Measurements from ENCODE around the gene DISP3.

DISP3 gene

GRCh38 chr1:11475748-11476147, 3.2 kb upstream of the DISP3 start:
- Histone ChIP-seq H3K9me3 (ENCODE audit: low read length) (no peaks in the 10 kb centered on the region), H3K4me3 (ENCODE audit: low read depth, low read length, poor library complexity, severe bottlenecking) (no peak overlapping the region), H3F3A (ENCODE audit: insufficient read depth, low read length) (no peaks in the 10 kb centered on the region), H4K20me1 (ENCODE audit: insufficient read depth, low read length) (no peaks in the 10 kb centered on the region), H3K27me3 (ENCODE audit: insufficient read depth, low read length) (no peaks in the 10 kb centered on the region), H3K27ac (ENCODE audit: low read depth, low read length, poor library complexity, severe bottlenecking) (no peak overlapping the region), H3K9me2 (ENCODE audit: low read depth, low read length) (no peaks in the 10 kb centered on the region), H3K4me1 (ENCODE audit: insufficient read depth, low read length, severe bottlenecking) (no peaks in the 10 kb centered on the region), H3K9ac (ENCODE audit: low read length) (no peak overlapping the region), H3K79me2 (ENCODE audit: insufficient read depth, low read length) (no peaks in the 10 kb centered on the region), H3K36me3 (ENCODE audit: insufficient read depth, low read length) (no peaks in the 10 kb centered on the region), H2AFZ (ENCODE audit: low read length) (no peak overlapping the region), H3K4me2 (ENCODE audit: low read length) (no peak overlapping the region)
- TF ChIP-seq, protein P1, sequence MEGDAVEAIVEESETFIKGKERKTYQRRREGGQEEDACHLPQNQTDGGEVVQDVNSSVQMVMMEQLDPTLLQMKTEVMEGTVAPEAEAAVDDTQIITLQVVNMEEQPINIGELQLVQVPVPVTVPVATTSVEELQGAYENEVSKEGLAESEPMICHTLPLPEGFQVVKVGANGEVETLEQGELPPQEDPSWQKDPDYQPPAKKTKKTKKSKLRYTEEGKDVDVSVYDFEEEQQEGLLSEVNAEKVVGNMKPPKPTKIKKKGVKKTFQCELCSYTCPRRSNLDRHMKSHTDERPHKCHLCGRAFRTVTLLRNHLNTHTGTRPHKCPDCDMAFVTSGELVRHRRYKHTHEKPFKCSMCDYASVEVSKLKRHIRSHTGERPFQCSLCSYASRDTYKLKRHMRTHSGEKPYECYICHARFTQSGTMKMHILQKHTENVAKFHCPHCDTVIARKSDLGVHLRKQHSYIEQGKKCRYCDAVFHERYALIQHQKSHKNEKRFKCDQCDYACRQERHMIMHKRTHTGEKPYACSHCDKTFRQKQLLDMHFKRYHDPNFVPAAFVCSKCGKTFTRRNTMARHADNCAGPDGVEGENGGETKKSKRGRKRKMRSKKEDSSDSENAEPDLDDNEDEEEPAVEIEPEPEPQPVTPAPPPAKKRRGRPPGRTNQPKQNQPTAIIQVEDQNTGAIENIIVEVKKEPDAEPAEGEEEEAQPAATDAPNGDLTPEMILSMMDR (IDR thresholded peaks at IDR 0.05; ENCODE audit: low read length) = no peak
- TF ChIP-seq EZH2 (IDR thresholded peaks at IDR 0.05; ENCODE audit: borderline replicate concordance, low read length) = no peak

- Histone ChIP-seq H4K20me1 (ENCODE audit: insufficient read depth, low read length) (no peaks in the 10 kb centered on the region), H3K4me2 (ENCODE audit: low read length) (peak overlapping the region; percentile 66), H3K27me3 (ENCODE audit: insufficient read depth, low read length) (no peaks in the 10 kb centered on the region), H3K79me2 (ENCODE audit: insufficient read depth, low read length) (no peaks in the 10 kb centered on the region), H3K4me3 (ENCODE audit: low read depth, low read length, poor library complexity, severe bottlenecking) (peak overlapping the region; percentile 61), H3F3A (ENCODE audit: insufficient read depth, low read length) (no peaks in the 10 kb centered on the region), H2AFZ (ENCODE audit: low read length) (no peak overlapping the region), H3K9me2 (ENCODE audit: low read depth, low read length) (no peaks in the 10 kb centered on the region), H3K27ac (ENCODE audit: low read depth, low read length, poor library complexity, severe bottlenecking) (no peak overlapping the region), H3K36me3 (ENCODE audit: insufficient read depth, low read length) (no peaks in the 10 kb centered on the region), H3K9ac (ENCODE audit: low read length) (peak overlapping the region; percentile 68), H3K4me1 (ENCODE audit: insufficient read depth, low read length, severe bottlenecking) (no peaks in the 10 kb centered on the region), H3K9me3 (ENCODE audit: low read length) (no peaks in the 10 kb centered on the region)
- no peak for TF ChIP-seq EZH2 (IDR thresholded peaks at IDR 0.05; ENCODE audit: borderline replicate concordance, low read length)
- TF ChIP-seq, protein P1 (IDR thresholded peaks at IDR 0.05; ENCODE audit: low read length) = no peak
These were observed 522 bp downstream of the DISP3 start for GRCh38 chr1:11479375-11479979.

- no peaks in the 10 kb centered on the region for H3K4me1 ChIP-seq (ENCODE audit: insufficient read depth, low read length, severe bottlenecking)
- no peaks in the 10 kb centered on the region for H3K36me3 ChIP-seq (ENCODE audit: insufficient read depth, low read length)
- TF ChIP-seq, protein P1 (IDR thresholded peaks at IDR 0.05; ENCODE audit: low read length) = no peak
- TF ChIP-seq EZH2 (IDR thresholded peaks at IDR 0.05; ENCODE audit: borderline replicate concordance, low read length) = no peak
- H2AFZ ChIP-seq (ENCODE audit: low read length) = no peak overlapping the region
- H3K27me3 ChIP-seq (ENCODE audit: insufficient read depth, low read length) = no peaks in the 10 kb centered on the region
- H3K79me2 ChIP-seq (ENCODE audit: insufficient read depth, low read length) = no peaks in the 10 kb centered on the region
- no peak overlapping the region for H3K4me3 ChIP-seq (ENCODE audit: low read depth, low read length, poor library complexity, severe bottlenecking)
- H3K9ac ChIP-seq (ENCODE audit: low read length) = no peak overlapping the region
- H4K20me1 ChIP-seq (ENCODE audit: insufficient read depth, low read length) = no peaks in the 10 kb centered on the region
- H3K27ac ChIP-seq (ENCODE audit: low read depth, low read length, poor library complexity, severe bottlenecking) = no peak overlapping the region
- H3K9me2 ChIP-seq (ENCODE audit: low read depth, low read length) = no peaks in the 10 kb centered on the region
- H3K4me2 ChIP-seq (ENCODE audit: low read length) = no peak overlapping the region
- no peaks in the 10 kb centered on the region for H3K9me3 ChIP-seq (ENCODE audit: low read length)
- H3F3A ChIP-seq (ENCODE audit: insufficient read depth, low read length) = no peaks in the 10 kb centered on the region
These were observed 2.1 kb downstream of the DISP3 start for GRCh38 chr1:11481019-11481418.

Data from OCI-LY1 (cell line).